Thyroid gland (tissue), 4 donors: ENCODE data around the gene KIF1B. TPM values are rescaled to one million over a fixed set of nuclear protein-coding genes. Genes with fewer than 3 reads are reported as not detected.

Source experiments
- DNase-seq, 2 donors: peaks; one replicate each; pipeline ENCODE4 v3.0.0-alpha.2; 2019
- H3K27ac ChIP-seq, 3 donors: fragments of 200-600 bp; sonication (generic); 1 replicate in 2 of 3; 2 replicates in 1 of 3; pipeline ENCODE4 v1.5.1; 2016 to 2019; ENCODE audit warnings: mild to moderate bottlenecking in 1 of 3, moderate library complexity in 1 of 3
- H3K27me3 ChIP-seq: fragments of 200-600 bp; sonication (generic); one replicate; pipeline ENCODE4 v1.5.1; 2019
- H3K36me3 ChIP-seq, 2 donors: fragments of 200-600 bp; sonication (generic); one replicate each; pipeline ENCODE4 v1.5.1; 2016 to 2019
- H3K4me1 ChIP-seq, 2 donors: fragments of 200-600 bp; sonication (generic); one replicate each; pipeline ENCODE4 v1.5.1; 2017 to 2019
- H3K4me3 ChIP-seq, 3 donors: fragments of 200-600 bp; sonication (generic); replicated peaks in 1 of 3; 1 replicate in 2 of 3; 2 replicates in 1 of 3; pipeline ENCODE4 v1.5.1; 2016; ENCODE audit warnings: mild to moderate bottlenecking in 1 of 3
- H3K9me3 ChIP-seq: fragments of 200-600 bp; sonication (generic); one replicate; pipeline ENCODE4 v1.5.1; 2017
- POLR2A ChIP-seq, 2 donors: fragments of 450-650 bp; IDR thresholded peaks; one replicate each; pipeline ENCODE4 v1.6.1; 2017; ENCODE audit warnings: antibody characterized with exemption in 2 of 2, mild to moderate bottlenecking in 2 of 2, moderate library complexity in 1 of 2
- WGBS, 2 donors: methylation state at CpG; one replicate each; pipeline ENCODE4 v1.1.5; 2017; 5-methylcytosine and 5-hydroxymethylcytosine counted together
- intact Hi-C: fragments of 100-400 bp; cut with DNase I; formaldehyde crosslinking; loops from one replicate; pipeline ENCODE4 v1.15.1; 2023
- total RNA-seq, 4 donors: library from RNA; depleted of rRNA; stranded (reverse); fragments of >200 nt; gene quantifications; one replicate each; pipeline ENCODE4 v1.2.3, GENCODE V29; 2016
- TF ChIP-seq, protein P1 (sequence below), 6 experiments: fragments of 200-600 bp in 3 of 6; fragments of 450-650 bp in 3 of 6; sonication (generic) in 3 of 6; IDR thresholded peaks; one replicate each; pipeline ENCODE4 v1.5.1; 2016 to 2019; ENCODE audit warnings: antibody characterized with exemption in 6 of 6, mild to moderate bottlenecking in 2 of 6, inconsistent platforms in 1 of 6, moderate library complexity in 1 of 6

The KIF1B gene
- total RNA-seq, 4 donors from 2014 or later = 51.7 to 70.5 (median 53.5) TPM

DNA sequence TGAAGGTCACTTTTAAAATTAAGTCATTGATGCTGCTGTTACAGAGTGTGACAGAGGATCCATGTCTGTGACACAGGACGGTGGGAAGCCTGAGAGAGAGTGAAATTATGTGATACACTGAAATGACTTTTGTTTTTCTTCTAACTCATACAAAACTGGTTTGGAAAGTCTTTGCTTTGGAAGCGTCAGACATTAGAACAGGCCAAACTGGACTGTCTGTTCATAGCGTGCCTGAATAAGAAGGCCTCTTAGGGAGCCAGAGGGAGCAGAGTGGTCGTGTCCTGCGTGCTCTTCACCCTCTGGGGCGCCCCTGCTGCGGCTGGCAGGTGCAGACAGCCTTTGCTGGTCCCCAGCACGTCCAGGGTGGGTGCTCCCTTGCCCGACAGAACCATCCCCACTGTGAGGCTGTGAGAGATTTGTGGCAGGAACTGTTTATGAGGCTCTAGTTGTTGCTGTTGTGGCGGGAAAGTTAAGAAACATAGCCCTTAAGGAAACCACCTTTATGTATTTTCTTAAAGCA is 168.8 kb downstream of the KIF1B start:
- Histone ChIP-seq H3K36me3 (peaks cover 18 to 29% of the 10 kb centered on the region in 2 donors), H3K4me3 (no peak overlapping the region), H3K9me3 (no peaks in the 10 kb centered on the region), H3K27me3 (no peaks in the 10 kb centered on the region), H3K27ac (peak overlapping the region in 1 of 3 donors; percentile 73), H3K4me1 (peaks cover 13 to 26% of the 10 kb centered on the region in 2 donors)
- intact Hi-C loops = loop anchor here (5.0 kb wide), 1 partner anchor 48 kb away; no protein-coding TSS in a partner anchor
- TF ChIP-seq, protein P1, sequence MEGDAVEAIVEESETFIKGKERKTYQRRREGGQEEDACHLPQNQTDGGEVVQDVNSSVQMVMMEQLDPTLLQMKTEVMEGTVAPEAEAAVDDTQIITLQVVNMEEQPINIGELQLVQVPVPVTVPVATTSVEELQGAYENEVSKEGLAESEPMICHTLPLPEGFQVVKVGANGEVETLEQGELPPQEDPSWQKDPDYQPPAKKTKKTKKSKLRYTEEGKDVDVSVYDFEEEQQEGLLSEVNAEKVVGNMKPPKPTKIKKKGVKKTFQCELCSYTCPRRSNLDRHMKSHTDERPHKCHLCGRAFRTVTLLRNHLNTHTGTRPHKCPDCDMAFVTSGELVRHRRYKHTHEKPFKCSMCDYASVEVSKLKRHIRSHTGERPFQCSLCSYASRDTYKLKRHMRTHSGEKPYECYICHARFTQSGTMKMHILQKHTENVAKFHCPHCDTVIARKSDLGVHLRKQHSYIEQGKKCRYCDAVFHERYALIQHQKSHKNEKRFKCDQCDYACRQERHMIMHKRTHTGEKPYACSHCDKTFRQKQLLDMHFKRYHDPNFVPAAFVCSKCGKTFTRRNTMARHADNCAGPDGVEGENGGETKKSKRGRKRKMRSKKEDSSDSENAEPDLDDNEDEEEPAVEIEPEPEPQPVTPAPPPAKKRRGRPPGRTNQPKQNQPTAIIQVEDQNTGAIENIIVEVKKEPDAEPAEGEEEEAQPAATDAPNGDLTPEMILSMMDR (IDR thresholded peaks at IDR 0.05) = no peak
- no peak for TF ChIP-seq POLR2A (IDR thresholded peaks at IDR 0.05)
- no peak for DNase-seq
- 83 to 86% methylated on average over 10 of the region's 10 CpGs for WGBS, 2 donors

DNA sequence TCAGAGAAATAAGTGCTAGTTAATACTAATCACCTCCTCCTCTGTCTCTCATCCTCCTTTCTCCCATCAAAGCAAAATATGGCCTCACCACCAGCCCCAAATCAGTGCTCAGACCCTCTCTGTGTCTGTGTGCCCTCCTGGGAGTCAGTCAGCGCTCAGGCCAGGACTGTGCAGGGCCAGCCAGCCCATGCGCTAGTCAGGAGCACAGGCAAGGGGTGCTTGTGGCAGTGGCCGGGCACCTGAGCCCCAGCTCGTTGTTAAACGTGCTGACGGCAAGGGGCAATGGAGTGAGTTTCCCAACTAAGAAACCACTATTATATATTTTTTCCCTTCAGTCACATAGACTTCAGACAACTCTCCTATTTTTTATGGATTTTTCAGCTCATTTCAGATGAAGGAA is 169.3 kb downstream of the KIF1B start:
- intact Hi-C loops = loop anchor here (5.0 kb wide), 1 partner anchor 48 kb away; no protein-coding TSS in a partner anchor
- no peak for DNase-seq
- no peaks in the 10 kb centered on the region for H3K27me3 ChIP-seq
- no peak overlapping the region for H3K4me3 ChIP-seq
- peaks cover 13 to 26% of the 10 kb centered on the region in 2 donors for H3K4me1 ChIP-seq
- WGBS, 2 donors = 94 to 95% methylated on average over 6 of the region's 6 CpGs
- no peaks in the 10 kb centered on the region for H3K9me3 ChIP-seq
- TF ChIP-seq, protein P1 (IDR thresholded peaks at IDR 0.05) = no peak
- TF ChIP-seq POLR2A (IDR thresholded peaks at IDR 0.05) = no peak
- peaks cover 13 to 24% of the 10 kb centered on the region in 2 donors for H3K36me3 ChIP-seq
- peak overlapping the region in 1 of 3 donors; percentile 73 for H3K27ac ChIP-seq

DNA sequence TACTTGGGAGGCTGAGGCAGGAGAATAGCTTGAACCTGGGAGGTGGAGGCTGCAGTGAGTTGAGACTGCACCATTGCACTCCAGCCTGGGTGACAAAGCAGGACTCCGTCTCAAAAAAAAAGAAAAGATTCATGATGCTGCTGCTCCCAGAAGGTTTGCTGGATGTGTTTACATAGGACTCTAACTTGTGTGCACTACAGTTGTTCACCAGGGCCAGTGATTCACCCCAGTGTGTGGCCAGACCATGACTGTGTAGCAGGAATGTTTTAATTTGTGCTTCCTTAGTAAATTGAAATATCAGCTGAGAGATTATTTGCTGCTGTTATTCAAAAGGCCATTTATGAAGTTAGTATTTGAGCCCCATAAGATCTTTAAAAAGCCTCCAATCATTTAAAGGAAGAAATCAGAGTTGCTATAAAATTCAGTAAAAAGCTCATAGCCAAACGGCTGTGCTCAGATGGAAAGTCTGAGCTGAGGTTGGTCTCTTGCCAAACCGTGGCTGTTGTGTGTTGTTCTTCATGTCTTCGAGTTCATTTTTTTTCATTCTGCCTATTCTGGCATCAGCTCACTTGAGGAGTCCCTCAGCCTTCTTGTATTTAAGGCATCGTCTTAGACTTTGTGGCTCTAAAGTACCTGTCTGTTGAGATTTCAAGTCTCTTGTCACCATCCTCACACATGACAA is 170.4 kb downstream of the KIF1B start:
- intact Hi-C loops = no loop called here
- no peak overlapping the region for H3K4me3 ChIP-seq
- peak overlapping the region; percentile 9 to 73 (median 62) for H3K27ac ChIP-seq
- 15 to 26% methylated on average over 5 of the region's 5 CpGs for WGBS, 2 donors
- peak; percentile 74 to 76 for DNase-seq
- no peak for TF ChIP-seq POLR2A (IDR thresholded peaks at IDR 0.05)
- TF ChIP-seq, protein P1 (IDR thresholded peaks at IDR 0.05) = no peak
- peaks cover 13 to 26% of the 10 kb centered on the region in 2 donors for H3K4me1 ChIP-seq
- H3K9me3 ChIP-seq = no peaks in the 10 kb centered on the region
- peaks cover 6 to 18% of the 10 kb centered on the region in 2 donors for H3K36me3 ChIP-seq
- H3K27me3 ChIP-seq = no peaks in the 10 kb centered on the region

DNA sequence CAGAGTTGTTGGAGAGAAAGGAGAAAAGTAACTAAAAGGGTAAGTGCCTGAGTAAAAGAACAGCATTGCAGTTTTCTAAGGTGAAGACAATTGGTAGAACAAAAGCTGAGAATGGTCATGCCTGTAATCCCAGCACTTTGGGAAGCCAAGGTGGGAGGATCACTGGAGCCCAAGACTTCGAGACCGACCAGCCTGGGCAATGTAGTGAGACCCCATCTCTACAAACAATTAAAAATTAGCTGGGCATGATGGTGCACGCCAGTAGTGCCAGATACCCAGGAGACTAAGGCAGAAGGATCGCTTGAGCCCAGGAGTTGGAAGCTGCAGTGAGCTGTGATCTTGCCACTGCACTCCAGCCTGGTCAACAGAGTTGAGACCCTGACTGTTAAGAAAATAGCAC is 173.3 kb downstream of the KIF1B start:
- no peak overlapping the region for H3K4me3 ChIP-seq
- H3K9me3 ChIP-seq = no peaks in the 10 kb centered on the region
- peaks cover 34 to 44% of the 10 kb centered on the region in 2 donors for H3K4me1 ChIP-seq
- H3K27me3 ChIP-seq = no peaks in the 10 kb centered on the region
- TF ChIP-seq, protein P1 (IDR thresholded peaks at IDR 0.05) = no peak
- TF ChIP-seq POLR2A (IDR thresholded peaks at IDR 0.05) = no peak
- intact Hi-C loops = no loop called here
- 95 to 97% methylated on average over 4 of the region's 4 CpGs for WGBS, 2 donors
- no peak overlapping the region for H3K27ac ChIP-seq
- DNase-seq = no peak
- H3K36me3 ChIP-seq = peaks cover 0 to 7% of the 10 kb centered on the region in 2 donors

DNA sequence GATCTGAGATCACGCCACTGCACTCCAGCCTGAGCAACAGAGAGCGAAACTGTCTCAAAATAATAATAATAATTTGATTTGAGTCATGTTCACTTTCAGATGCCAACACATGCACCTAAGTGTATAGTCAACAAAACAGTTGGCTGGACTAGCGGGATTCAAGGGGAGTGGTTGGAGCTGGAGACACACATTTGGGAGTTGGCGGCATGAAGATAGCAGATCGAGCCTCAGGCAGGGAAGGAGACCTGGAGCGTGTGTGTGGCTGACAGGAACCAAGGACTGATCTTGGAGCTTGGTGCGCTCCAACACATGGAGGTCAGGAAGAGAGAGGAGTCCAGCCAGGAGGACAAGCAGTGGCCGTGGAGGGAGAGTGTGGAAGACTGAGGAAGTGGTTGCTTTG is 173.8 kb downstream of the KIF1B start:
- Histone ChIP-seq H3K36me3 (peaks cover 0 to under 1% of the 10 kb centered on the region in 2 donors), H3K4me1 (peaks cover 38 to 48% of the 10 kb centered on the region in 2 donors), H3K9me3 (no peaks in the 10 kb centered on the region), H3K4me3 (no peak overlapping the region), H3K27ac (no peak overlapping the region), H3K27me3 (no peaks in the 10 kb centered on the region)
- 97 to 98% methylated on average over 8 of the region's 8 CpGs for WGBS, 2 donors
- intact Hi-C loops = no loop called here
- TF ChIP-seq POLR2A (IDR thresholded peaks at IDR 0.05) = no peak
- TF ChIP-seq, protein P1 (IDR thresholded peaks at IDR 0.05) = no peak
- no peak for DNase-seq
